HCT116 (cell line): ENCODE data around the gene SHCBP1L. TPM values are rescaled to one million over a fixed set of nuclear protein-coding genes. Genes with fewer than 3 reads are reported as not detected.
A peak's percentile ranks its signal among the peaks of the same experiment; 100 is the strongest.

Experiments used
- ATAC-seq: fragments of 200-7000 bp; cut with Tn5 transposase; 2 replicates; pipeline ENCODE4 v1.9.1; 2020; ENCODE audit warnings: mild to moderate bottlenecking, moderate library complexity
- BruUV-seq: library from RNA; stranded (reverse); fragments of 400-500 nt; replicated peaks from 2 replicates; lab custom pipeline; 2021; lab: Mats Ljungman, UMichigan
- CTCF ChIA-PET: fragments of 300-600 bp; sonication (Branson Sonifier 250); formaldehyde crosslinking; loops from one replicate; lab custom pipeline; 2021; ENCODE audit warnings: antibody characterized with exemption; lab: Charles Lee
- POLR2A ChIA-PET: fragments of 300-600, 350-600 bp; sonication (Branson Sonifier 250); formaldehyde crosslinking; loops from one replicate; lab custom pipeline; 2021; ENCODE audit warnings: antibody characterized with exemption; lab: Charles Lee
- RAD21 ChIA-PET, 2 experiments: fragments of 300-600 bp; sonication (Branson Sonifier 250); formaldehyde crosslinking; loops; one replicate each; lab custom pipeline; 2023; ENCODE audit warnings: low total read pairs in 2 of 2; ENCODE audit not compliant: uncharacterized antibody in 2 of 2, unreplicated experiment in 2 of 2, low non-redundant PET in 1 of 2; lab: Charles Lee
- DNase-seq: peaks from one replicate; pipeline ENCODE4 v3.0.0-alpha.2; 2010; ENCODE audit warnings: low read depth, low spot score
- H2AFZ ChIP-seq: fragments of 200-600 bp; shearing (Covaris generic), sonication (generic); 2 replicates; pipeline ENCODE4 v1.6.1; 2017; ENCODE audit warnings: low read depth, mixed run types, mixed read lengths, antibody characterized with exemption, low read length; ENCODE audit not compliant: poor library complexity, severe bottlenecking
- H3K27ac ChIP-seq: 2 replicates; pipeline ENCODE4 v1.5.1; 2012; ENCODE audit warnings: low read depth, low read length
- H3K27me3 ChIP-seq: fragments of 200-600 bp; sonication (generic); 2 replicates; pipeline ENCODE4 v1.6.1; 2016; ENCODE audit warnings: mixed run types, low read length, mixed read lengths; ENCODE audit not compliant: insufficient read depth
- H3K36me3 ChIP-seq, 2 experiments: fragments of 200-500 bp in 1 of 2; fragments of 200-600 bp in 1 of 2; sonication (Bioruptor generic) in 1 of 2; sonication (generic) in 1 of 2; 2 replicates each; pipeline versions ENCODE4 v1.5.1 to v1.6.1; 2014 to 2016; ENCODE audit warnings: low read length in 2 of 2, inconsistent platforms in 1 of 2, mixed read lengths in 1 of 2, mixed run types in 1 of 2; ENCODE audit not compliant: insufficient read depth in 2 of 2, control insufficient read depth in 1 of 2
- H3K4me1 ChIP-seq, 2 experiments: fragments of 200-600 bp in 1 of 2; sonication (generic) in 1 of 2; 2 replicates each; pipeline versions ENCODE4 v1.5.1 to v1.6.1; 2012 to 2017; ENCODE audit warnings: low read length in 2 of 2, inconsistent platforms in 1 of 2, mild to moderate bottlenecking in 1 of 2, mixed read lengths in 1 of 2, mixed run types in 1 of 2, moderate library complexity in 1 of 2; ENCODE audit not compliant: insufficient read depth in 2 of 2, control insufficient read depth in 1 of 2
- H3K4me2 ChIP-seq: fragments of 200-600 bp; sonication (generic); 2 replicates; pipeline ENCODE4 v1.6.1; 2017; ENCODE audit warnings: mixed run types, low read length, mixed read lengths
- H3K4me3 ChIP-seq, 2 experiments: fragments of 200-600 bp in 1 of 2; sonication (generic) in 1 of 2; replicated peaks in 1 of 2; 2 replicates each; pipeline ENCODE4 v1.5.1; 2011 to 2016; ENCODE audit warnings: low read length in 2 of 2, control low read depth in 1 of 2, low read depth in 1 of 2, mild to moderate bottlenecking in 1 of 2, mixed read lengths in 1 of 2, mixed run types in 1 of 2
- H3K79me2 ChIP-seq: fragments of 200-600 bp; sonication (generic); 2 replicates; pipeline ENCODE4 v1.6.1; 2017; ENCODE audit warnings: mild to moderate bottlenecking, mixed run types, low read length, moderate library complexity, mixed read lengths; ENCODE audit not compliant: insufficient read depth
- H3K9ac ChIP-seq: fragments of 200-600 bp; sonication (generic); 2 replicates; pipeline ENCODE4 v1.6.1; 2016; ENCODE audit warnings: low read length, mixed read lengths
- H3K9me2 ChIP-seq: fragments of 200-600 bp; sonication (generic), shearing (Covaris generic); 2 replicates; pipeline ENCODE4 v1.6.1; 2017; ENCODE audit warnings: mixed run types, mild to moderate bottlenecking, moderate library complexity; ENCODE audit not compliant: insufficient read depth
- H3K9me3 ChIP-seq, 2 experiments: fragments of 200-500 bp in 1 of 2; fragments of 200-600 bp in 1 of 2; sonication (Bioruptor generic) in 1 of 2; sonication (generic) in 1 of 2; 2 replicates each; pipeline ENCODE4 v1.6.1; 2014 to 2017; ENCODE audit warnings: low read length in 2 of 2, mixed read lengths in 2 of 2, inconsistent platforms in 1 of 2, low read depth in 1 of 2, mild to moderate bottlenecking in 1 of 2, mixed run types in 1 of 2, moderate library complexity in 1 of 2; ENCODE audit not compliant: control insufficient read depth in 1 of 2, insufficient read depth in 1 of 2
- H4K20me1 ChIP-seq: fragments of 200-600 bp; sonication (generic), shearing (Covaris generic); 2 replicates; pipeline ENCODE4 v1.6.1; 2017; ENCODE audit warnings: mixed run types, mild to moderate bottlenecking, moderate library complexity; ENCODE audit not compliant: insufficient read depth
- CEBPB ChIP-seq: IDR thresholded peaks from 2 replicates; pipeline ENCODE4 v1.6.1; 2012; ENCODE audit warnings: low read depth
- CTCF ChIP-seq, 3 experiments: fragments of 200-600 bp in 1 of 3; sonication (generic) in 1 of 3; IDR thresholded peaks in 2 of 3; conservative IDR thresholded peaks in 1 of 3; 2 replicates each; pipeline ENCODE4 v1.5.1; 2012 to 2017; ENCODE audit warnings: low read depth in 2 of 3, low read length in 2 of 3, antibody characterized with exemption in 1 of 3, borderline replicate concordance in 1 of 3, control low read depth in 1 of 3, mild to moderate bottlenecking in 1 of 3, mixed read lengths in 1 of 3, mixed run types in 1 of 3, moderate library complexity in 1 of 3; ENCODE audit not compliant: insufficient read depth in 1 of 3
- EGR1 ChIP-seq: IDR thresholded peaks from 2 replicates; pipeline ENCODE4 v1.6.1; 2012; ENCODE audit warnings: low read depth
- EZH2phosphoT487 ChIP-seq: fragments of 200-600 bp; IDR thresholded peaks from 2 replicates; pipeline ENCODE4 v1.6.1; 2018; ENCODE audit warnings: antibody characterized with exemption, borderline replicate concordance
- FOSL1 ChIP-seq: IDR thresholded peaks from 2 replicates; pipeline ENCODE4 v1.6.1; 2012; ENCODE audit warnings: low read depth
- MAX ChIP-seq: IDR thresholded peaks from 2 replicates; pipeline ENCODE4 v1.6.1; 2012
- POLR2AphosphoS5 ChIP-seq: IDR thresholded peaks from 2 replicates; pipeline ENCODE4 v1.6.1; 2011; ENCODE audit warnings: mild to moderate bottlenecking, low read depth, low read length, moderate library complexity
- RAD21 ChIP-seq: IDR thresholded peaks from 2 replicates; pipeline ENCODE4 v1.6.1; 2012; ENCODE audit warnings: low read depth, mild to moderate bottlenecking
- SIN3A ChIP-seq: IDR thresholded peaks from 2 replicates; pipeline ENCODE4 v1.6.1; 2012; ENCODE audit warnings: low read depth
- SP1 ChIP-seq: IDR thresholded peaks from 2 replicates; pipeline ENCODE4 v1.6.1; 2012; ENCODE audit warnings: low read depth
- SRF ChIP-seq: IDR thresholded peaks from 2 replicates; pipeline ENCODE4 v1.6.1; 2012; ENCODE audit warnings: low read depth
- ZFX ChIP-seq: fragments of 450-650 bp; IDR thresholded peaks from 2 replicates; pipeline ENCODE4 v1.6.1; 2017
- ZNF274 ChIP-seq: fragments of 200-500 bp; sonication (Bioruptor generic); IDR thresholded peaks from 2 replicates; pipeline ENCODE4 v1.6.1; 2014; ENCODE audit warnings: mild to moderate bottlenecking, low read depth, low read length, inconsistent platforms
- intact Hi-C: fragments of 100-400 bp; cut with micrococcal nuclease; formaldehyde crosslinking; loops from 2 replicates; pipeline ENCODE4 v1.10.0; 2022
- total RNA-seq: library from RNA; stranded (reverse); gene quantifications from one replicate; pipeline ENCODE4 v1.2.1, GENCODE V29; 2021; ENCODE audit not compliant: unreplicated experiment
- TF ChIP-seq, protein P1 (sequence below): IDR thresholded peaks from 2 replicates; pipeline ENCODE4 v1.6.1; 2012; ENCODE audit warnings: low read depth

Gene SHCBP1L
- total RNA-seq, 1 experiment from 2014 or later, result not detected

DNA sequence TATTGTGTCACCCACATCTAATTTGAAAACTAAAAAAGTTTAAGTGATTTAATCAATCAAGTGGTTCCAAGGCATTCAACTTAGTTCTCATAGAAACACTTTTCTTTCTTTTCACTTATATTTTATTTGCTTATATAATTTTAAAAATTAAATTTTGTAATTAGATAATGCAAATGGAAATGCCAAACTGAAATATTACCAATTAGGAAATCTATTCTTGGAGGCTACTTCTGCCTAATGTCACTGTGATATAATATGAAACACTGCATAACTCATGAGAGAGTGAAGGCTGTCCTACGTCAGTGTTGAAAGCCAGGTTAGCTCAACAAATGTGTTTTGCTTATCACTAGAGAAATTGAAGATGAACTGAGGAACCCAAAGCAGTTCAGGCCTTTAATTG lies 18.3 kb upstream of the SHCBP1L start:
- ChIA-PET RAD21 (no interaction called here), CTCF (interaction anchor here (0.9 to 1.7 kb wide), 3 partner anchors 48 to 264 kb away, joined by 3 to 5 read pairs (median 3); no protein-coding TSS in a partner anchor), POLR2A (no interaction called here)
- Histone ChIP-seq H3K9me2 (0 out of 2 replicates have a peak, but pooled peaks cover 4% of the 10 kb centered on the region), H3K4me2 (no peak overlapping the region), H3K4me1 (peaks cover 13 to 33% of the 10 kb centered on the region in 2 experiments; a peak in 3 of 4 replicates), H3K36me3 (no peaks in the 10 kb centered on the region), H3K27me3 (no peaks in the 10 kb centered on the region), H3K27ac (no peak overlapping the region), H2AFZ (peak overlapping the region; percentile 57), H4K20me1 (no peaks in the 10 kb centered on the region), H3K9ac (no peak overlapping the region), H3K9me3 (no peaks in the 10 kb centered on the region), H3K79me2 (no peaks in the 10 kb centered on the region), H3K4me3 (no peak overlapping the region)
- TF ChIP-seq SIN3A (no peak), ZNF274 (no peak), SRF (no peak), EZH2phosphoT487 (no peak), RAD21 (no peak), FOSL1 (no peak), CTCF (IDR thresholded peaks at IDR 0.05 in 2 of 3, conservative IDR thresholded peaks at IDR 0.05 in 1 of 3; ENCODE audit: borderline replicate concordance in 1 of 3, insufficient read depth in 1 of 3, low read depth in 2 of 3, low read length in 2 of 3) (no peak), MAX (no peak), ZFX (no peak), SP1 (no peak), POLR2AphosphoS5 (no peak), EGR1 (no peak), CEBPB (no peak)
- TF ChIP-seq, protein P1, sequence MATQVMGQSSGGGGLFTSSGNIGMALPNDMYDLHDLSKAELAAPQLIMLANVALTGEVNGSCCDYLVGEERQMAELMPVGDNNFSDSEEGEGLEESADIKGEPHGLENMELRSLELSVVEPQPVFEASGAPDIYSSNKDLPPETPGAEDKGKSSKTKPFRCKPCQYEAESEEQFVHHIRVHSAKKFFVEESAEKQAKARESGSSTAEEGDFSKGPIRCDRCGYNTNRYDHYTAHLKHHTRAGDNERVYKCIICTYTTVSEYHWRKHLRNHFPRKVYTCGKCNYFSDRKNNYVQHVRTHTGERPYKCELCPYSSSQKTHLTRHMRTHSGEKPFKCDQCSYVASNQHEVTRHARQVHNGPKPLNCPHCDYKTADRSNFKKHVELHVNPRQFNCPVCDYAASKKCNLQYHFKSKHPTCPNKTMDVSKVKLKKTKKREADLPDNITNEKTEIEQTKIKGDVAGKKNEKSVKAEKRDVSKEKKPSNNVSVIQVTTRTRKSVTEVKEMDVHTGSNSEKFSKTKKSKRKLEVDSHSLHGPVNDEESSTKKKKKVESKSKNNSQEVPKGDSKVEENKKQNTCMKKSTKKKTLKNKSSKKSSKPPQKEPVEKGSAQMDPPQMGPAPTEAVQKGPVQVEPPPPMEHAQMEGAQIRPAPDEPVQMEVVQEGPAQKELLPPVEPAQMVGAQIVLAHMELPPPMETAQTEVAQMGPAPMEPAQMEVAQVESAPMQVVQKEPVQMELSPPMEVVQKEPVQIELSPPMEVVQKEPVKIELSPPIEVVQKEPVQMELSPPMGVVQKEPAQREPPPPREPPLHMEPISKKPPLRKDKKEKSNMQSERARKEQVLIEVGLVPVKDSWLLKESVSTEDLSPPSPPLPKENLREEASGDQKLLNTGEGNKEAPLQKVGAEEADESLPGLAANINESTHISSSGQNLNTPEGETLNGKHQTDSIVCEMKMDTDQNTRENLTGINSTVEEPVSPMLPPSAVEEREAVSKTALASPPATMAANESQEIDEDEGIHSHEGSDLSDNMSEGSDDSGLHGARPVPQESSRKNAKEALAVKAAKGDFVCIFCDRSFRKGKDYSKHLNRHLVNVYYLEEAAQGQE, result no peak
- DNase-seq, result no peak
- BruUV-seq, result no TSS peak
- no peak for ATAC-seq
- intact Hi-C loops, result no loop called here
